KOPT-K1 (cell line): Measurements from ENCODE around the gene GPER1.

Experiments used
- H3K27ac ChIP-seq: fragments of 200-600 bp; sonication (generic); 2 replicates; pipeline ENCODE4 v1.5.1; 2016; ENCODE audit warnings: antibody characterized with exemption, mild to moderate bottlenecking, low read depth, low read length; ENCODE audit not compliant: poor library complexity, severe bottlenecking
- H3K36me3 ChIP-seq: fragments of 200-600 bp; sonication (generic); 2 replicates; pipeline ENCODE4 v1.5.1; 2017; ENCODE audit warnings: antibody characterized with exemption, mild to moderate bottlenecking, low read length, moderate library complexity; ENCODE audit not compliant: insufficient read depth
- H3K9me3 ChIP-seq: fragments of 200-600 bp; sonication (generic); 2 replicates; pipeline ENCODE4 v1.5.1; 2017; ENCODE audit warnings: antibody characterized with exemption, low read length, mild to moderate bottlenecking; ENCODE audit not compliant: insufficient read depth, poor library complexity, severe bottlenecking

GPER1 gene

DNA sequence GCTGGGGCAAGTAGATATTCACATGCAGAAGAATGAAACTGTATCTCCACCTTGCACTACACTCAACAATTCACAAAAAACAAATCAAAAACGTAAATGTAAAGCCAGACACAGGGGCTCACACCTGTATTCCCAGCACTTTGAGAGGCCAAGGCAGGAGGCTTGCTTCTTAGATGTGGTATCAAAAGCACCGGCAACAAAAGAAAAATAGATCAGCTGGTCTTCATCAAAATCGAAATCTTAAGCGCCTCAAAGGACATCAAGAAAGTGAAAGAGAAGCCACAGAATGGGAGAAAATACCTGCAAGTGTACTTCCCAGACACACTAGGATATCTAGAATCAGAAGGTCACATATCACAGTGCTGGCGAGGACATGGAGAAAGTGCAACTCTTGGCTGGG is 31.3 kb downstream of the GPER1 start:
- H3K27ac ChIP-seq = no peak overlapping the region
- peaks cover 14% of the 10 kb centered on the region; the same call in 1 of the 2 replicates for H3K36me3 ChIP-seq
- H3K9me3 ChIP-seq = no peaks in the 10 kb centered on the region

DNA sequence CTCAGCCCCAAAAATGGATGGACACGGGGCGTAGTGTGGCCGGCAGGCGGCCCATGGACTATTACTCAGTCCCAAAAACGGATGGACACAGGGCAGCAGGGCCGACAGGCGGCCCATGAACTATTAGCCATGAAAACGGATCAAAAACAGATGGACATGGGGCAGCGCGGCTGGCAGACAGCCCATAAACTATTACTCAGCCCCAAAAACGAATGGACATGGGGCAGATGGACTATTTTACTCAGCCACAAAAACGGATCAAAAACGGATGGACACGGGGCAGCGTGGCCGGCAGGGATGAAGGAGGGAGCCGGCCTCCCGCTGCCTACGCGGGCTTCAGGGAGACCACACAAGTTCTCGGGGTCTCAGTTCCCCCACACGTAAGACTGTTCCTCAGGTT is 32.9 kb downstream of the GPER1 start:
- peaks cover 24% of the 10 kb centered on the region; the same call in 1 of the 2 replicates for H3K36me3 ChIP-seq
- H3K27ac ChIP-seq = no peak overlapping the region
- no peaks in the 10 kb centered on the region for H3K9me3 ChIP-seq

DNA sequence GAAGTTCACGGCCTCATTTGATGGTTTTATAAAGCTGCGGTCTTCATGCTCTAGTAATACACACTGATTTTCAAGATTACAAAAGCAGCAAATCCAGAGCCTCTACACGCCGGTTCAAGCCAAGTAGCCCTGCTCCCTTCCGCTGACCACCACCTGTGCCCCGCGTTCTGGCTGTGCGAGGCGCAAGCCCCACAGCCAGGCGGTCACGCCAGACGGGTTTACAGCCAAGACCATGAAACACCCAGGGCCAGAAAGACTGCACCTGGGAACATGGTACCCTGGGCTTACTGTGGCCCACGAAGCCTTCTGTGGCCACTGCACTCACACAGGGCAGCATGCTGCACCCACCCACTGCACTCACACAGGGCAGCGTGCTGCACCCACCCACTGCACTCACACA is 33.6 kb downstream of the GPER1 start:
- no peak overlapping the region for H3K27ac ChIP-seq

DNA sequence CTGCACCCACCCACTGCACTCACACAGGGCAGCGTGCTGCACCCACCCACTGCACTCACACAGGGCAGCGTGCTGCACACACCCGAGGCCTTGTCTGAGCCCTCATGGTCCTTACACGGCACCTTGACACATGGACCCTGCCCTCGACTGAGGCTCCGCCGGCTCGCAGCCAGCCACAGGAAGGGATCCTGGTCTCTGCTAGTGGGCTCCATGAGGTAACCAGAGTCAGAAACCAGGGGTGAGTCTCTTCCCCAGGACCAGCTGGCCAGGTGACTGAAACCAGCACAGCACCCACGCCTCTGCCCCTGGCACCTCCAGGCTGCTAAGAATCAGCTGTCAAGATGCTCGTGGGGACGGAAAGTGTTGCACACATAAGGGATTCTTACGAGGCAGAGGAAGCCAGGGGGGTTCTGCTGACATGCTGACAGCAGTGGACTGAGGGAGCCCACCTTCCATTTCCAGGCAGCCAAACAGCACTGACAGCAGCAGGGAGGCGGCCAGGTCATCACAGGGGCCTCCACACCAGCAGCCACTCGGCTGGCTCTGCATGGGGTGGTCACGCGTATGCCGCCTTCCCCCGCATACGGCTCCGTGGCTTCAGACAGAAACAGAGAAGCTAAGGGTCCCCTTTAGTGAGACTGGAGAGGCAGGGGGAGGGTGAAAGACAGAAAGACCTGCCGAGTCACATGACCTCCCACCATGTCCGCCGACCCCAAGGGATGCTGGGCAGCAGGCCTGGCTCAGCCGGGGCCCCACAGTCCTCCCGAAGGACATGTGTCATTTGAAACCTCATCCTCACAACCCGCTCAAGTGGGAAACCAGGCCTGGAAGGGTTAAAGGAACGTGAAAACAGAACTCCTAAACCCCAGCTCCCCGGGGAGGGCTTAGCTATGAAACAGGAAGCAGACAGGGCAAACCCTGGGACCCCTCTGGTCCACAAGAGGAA is 34.2 kb downstream of the GPER1 start:
- H3K27ac ChIP-seq = no peak overlapping the region
- peaks cover 37% of the 10 kb centered on the region; the same call in 1 of the 2 replicates for H3K36me3 ChIP-seq
- H3K9me3 ChIP-seq = no peaks in the 10 kb centered on the region

More for the DNA sequence above, 33.6 kb downstream of the GPER1 start:
- peaks cover 31% of the 10 kb centered on the region; the same call in 1 of the 2 replicates for H3K36me3 ChIP-seq
- H3K9me3 ChIP-seq = no peaks in the 10 kb centered on the region

DNA sequence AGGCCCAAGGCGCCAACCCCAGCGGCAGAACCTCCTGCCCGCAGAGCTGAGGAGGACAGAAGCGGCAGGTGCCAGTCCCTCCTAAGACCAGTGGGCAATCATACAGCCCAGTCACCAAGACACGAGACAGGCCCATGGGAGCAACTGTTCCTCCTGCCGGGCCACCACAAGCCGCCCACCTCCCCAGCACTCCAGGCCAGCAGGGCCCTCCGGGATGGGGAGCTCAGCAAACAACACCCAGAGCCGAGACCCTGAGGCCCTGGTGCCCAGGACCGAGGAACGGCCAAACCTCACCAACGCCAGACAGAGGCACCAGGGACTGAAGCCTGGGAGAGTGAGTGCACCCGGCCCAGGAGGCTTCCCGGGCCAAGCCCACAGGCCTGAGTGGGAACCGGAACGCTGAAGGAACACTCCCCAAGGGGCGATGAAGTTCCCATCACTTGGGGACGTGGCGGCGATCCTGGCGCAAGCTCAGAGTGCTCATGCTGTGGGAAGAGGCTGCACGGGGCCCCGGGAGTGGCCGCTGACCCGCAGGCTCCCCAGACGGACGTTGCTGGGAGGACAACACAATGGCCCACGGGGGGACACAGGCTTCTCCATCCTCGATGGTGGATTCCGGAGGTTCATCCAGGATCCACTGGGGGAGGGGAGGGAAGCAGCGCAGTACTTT is 35.1 kb downstream of the GPER1 start:
- Histone ChIP-seq H3K9me3 (no peaks in the 10 kb centered on the region), H3K27ac (no peak overlapping the region), H3K36me3 (peaks cover 38% of the 10 kb centered on the region; the same call in 1 of the 2 replicates)

DNA sequence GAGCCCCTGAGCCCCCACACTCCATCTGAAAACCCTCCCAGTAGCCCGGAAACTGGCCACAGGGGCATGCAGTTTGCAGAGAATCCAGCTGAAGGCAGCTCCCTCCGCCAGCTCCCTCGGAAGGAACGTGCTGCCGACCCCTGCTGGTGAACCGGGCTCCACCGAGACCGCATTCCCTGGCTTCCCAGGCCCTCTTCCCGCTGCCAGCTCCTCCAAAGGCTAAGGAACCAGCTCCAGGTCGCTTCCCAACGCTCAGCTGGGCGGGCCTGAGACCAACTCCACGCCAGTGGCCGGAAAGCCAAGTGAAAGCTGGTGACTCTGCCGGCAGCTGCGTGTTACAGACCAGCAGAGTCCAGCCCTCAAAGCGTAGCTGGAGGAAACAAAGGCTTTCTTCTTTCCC is 35.8 kb downstream of the GPER1 start:
- H3K36me3 ChIP-seq = peaks cover 38% of the 10 kb centered on the region; the same call in 1 of the 2 replicates
- no peaks in the 10 kb centered on the region for H3K9me3 ChIP-seq
- no peak overlapping the region for H3K27ac ChIP-seq

DNA sequence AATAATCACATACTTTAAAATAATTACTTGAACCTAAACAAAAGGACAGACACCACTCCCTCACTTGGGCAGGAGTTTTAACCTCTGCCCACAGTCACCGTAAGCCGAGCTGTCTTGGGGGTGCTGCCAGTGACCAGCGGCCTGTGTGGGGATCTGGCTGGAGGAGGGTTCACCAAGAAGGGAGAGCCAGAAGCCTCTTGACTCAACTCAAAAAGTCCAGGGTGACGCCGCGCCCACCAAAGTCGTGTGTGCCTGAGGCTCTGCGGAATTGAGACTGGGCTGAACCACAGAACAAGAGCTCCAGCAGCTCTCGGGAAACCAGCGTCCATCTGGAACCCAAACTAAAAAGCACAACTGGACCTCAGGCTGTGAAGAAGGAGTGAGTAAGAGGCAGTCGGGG is 36.3 kb downstream of the GPER1 start:
- Histone ChIP-seq H3K27ac (no peak overlapping the region), H3K9me3 (no peaks in the 10 kb centered on the region), H3K36me3 (peaks cover 38% of the 10 kb centered on the region; the same call in 1 of the 2 replicates)

DNA sequence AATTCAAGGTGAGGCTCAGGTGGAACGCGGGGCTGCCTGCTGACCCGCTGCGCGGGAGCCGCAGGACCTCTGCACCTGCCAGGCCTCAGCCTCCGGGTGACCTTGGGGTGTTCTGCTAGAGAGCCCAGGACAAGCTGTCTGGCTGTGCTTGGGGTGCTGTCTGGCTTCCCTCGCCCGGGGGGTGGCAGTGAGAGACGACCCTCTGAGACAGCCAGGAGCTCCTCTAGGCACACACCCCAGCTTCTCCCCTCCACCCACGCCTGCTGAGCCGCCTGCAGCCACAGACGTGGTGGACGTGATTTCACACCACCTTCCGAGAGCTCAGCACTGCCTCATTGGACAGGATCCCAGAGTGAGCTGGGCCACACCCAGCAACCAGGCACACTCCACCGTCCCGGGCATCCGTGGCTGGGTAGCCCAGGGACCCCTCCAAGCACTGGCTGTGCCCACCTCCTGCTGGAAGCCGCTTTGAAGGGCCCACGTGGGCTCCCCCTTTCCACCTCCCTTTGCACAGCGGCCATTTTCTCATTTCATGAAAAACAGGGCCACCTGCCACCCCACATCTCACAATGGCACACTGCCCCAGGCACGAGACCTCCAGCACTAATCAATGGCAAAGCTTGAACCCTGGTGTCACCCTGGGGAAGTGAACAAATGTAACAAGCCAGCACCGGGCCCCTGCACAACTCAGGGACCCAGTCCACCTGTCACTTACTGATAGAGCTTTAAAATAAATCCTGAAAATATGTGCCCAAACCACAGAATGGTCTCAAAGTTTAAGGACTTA is 37.1 kb downstream of the GPER1 start:
- H3K36me3 ChIP-seq = peaks cover 42% of the 10 kb centered on the region; the same call in 1 of the 2 replicates
- no peaks in the 10 kb centered on the region for H3K9me3 ChIP-seq
- H3K27ac ChIP-seq = no peak overlapping the region

DNA sequence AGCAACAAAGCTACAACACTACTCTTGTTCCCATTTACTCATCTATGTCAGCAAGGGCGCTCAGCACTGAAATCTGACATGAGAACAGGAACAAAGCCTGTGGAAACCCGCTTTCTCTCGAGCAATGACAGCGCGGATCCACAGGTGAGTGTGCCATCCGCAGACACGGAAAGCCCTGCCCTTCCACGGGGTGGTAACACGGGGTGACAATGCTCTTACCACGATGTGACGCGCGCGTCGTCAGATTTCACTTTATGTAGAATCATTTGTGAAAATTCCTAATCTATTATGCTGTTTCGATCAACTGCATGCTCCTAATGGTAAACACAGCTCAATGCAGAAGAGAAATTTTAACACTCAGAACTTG is 37.7 kb downstream of the GPER1 start:
- H3K9me3 ChIP-seq = no peaks in the 10 kb centered on the region
- H3K36me3 ChIP-seq = peaks cover 44% of the 10 kb centered on the region; the same call in 1 of the 2 replicates
- no peak overlapping the region for H3K27ac ChIP-seq

DNA sequence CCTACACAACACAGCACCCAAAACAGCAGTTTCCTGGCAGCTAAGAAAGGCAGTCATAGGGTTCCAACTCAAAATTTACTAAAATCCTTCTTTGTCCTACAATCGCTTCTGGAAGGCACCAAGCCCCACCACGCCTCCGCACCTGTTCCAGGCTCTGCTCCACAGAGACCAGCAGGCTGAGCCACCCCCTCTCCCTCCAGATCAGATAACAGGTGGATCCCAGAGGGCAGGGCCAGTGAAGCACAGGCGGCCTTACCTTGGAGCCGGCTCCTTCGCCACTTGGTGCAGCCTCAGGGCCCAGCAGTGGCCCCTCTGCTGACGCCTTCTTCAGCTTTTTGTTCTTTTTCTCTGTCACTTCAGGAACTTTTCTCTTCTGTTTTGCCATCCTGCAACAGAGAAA is 39.1 kb downstream of the GPER1 start:
- H3K27ac ChIP-seq = no peak overlapping the region
- H3K36me3 ChIP-seq = peaks cover 44% of the 10 kb centered on the region; the same call in 1 of the 2 replicates
- H3K9me3 ChIP-seq = no peaks in the 10 kb centered on the region

DNA sequence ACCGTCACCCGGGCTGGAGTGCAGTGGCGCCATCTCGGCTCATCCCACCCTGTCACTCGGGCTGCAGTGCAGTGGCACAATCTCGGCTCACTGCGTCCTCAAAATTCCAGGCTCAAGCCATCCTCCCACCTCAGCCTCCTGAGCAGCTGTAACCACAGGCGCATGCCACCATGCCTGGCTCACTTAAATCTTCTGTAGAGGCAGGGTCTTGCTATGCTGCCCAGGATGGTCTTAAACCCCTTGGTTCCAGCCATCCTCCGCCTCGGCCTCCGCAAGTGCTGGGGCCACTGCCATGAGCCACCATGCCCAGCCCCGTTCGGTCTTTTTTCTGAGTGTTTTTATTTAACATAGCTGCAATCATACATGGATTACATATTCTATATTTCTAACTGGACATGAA is 41.5 kb downstream of the GPER1 start:
- Histone ChIP-seq H3K36me3 (peaks cover 36% of the 10 kb centered on the region; the same call in 1 of the 2 replicates), H3K9me3 (no peaks in the 10 kb centered on the region)

DNA sequence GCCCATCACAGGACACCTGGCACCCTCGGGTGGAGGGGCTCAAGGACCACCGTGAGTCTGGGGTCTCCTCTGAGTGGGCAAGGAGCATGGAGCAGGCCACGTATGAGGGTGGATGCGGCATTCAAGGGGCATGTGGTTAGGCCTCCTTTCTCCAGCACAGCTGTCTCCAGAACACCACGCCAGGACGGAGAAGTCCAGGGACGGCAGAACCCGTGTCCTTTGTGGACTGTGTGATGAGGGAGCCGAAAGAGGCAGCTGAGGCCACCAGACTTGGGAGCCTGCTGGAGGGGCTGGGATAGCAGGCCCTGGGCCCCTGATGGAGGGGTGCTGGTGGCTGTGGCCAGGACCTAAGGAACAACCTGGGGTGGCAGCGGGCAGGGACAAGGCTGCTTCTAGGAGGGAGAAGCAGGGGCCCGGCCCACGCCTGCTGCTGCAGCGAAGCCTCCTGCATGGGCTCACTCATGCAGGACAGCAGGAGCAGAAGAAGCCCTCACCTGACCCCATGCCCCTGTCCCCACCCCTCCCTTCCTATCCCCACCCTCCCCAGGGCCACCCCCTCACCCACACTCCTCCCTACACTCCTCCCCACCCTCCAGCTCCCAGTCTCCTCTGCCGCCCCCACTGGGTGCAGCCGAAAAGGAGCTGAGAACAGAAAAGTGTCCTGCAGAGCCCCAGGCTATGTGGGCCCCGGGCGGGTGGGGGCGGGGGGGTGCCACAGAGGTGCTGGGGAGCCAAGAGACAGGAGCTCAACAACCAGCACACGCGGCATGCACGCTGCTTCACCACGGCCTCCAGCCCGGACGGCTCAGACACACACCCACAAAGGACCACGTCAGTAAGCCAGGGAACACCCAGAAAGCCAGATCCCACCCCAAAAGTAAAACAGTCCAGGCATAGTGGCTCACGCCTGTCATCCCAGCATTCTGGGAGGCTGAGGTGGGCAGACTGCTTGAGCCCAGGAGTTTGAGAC is 42.4 kb downstream of the GPER1 start:
- Histone ChIP-seq H3K27ac (no peak overlapping the region), H3K36me3 (peaks cover 30% of the 10 kb centered on the region; the same call in 1 of the 2 replicates), H3K9me3 (no peaks in the 10 kb centered on the region)

More for the DNA sequence above, 41.5 kb downstream of the GPER1 start:
- no peak overlapping the region for H3K27ac ChIP-seq

DNA sequence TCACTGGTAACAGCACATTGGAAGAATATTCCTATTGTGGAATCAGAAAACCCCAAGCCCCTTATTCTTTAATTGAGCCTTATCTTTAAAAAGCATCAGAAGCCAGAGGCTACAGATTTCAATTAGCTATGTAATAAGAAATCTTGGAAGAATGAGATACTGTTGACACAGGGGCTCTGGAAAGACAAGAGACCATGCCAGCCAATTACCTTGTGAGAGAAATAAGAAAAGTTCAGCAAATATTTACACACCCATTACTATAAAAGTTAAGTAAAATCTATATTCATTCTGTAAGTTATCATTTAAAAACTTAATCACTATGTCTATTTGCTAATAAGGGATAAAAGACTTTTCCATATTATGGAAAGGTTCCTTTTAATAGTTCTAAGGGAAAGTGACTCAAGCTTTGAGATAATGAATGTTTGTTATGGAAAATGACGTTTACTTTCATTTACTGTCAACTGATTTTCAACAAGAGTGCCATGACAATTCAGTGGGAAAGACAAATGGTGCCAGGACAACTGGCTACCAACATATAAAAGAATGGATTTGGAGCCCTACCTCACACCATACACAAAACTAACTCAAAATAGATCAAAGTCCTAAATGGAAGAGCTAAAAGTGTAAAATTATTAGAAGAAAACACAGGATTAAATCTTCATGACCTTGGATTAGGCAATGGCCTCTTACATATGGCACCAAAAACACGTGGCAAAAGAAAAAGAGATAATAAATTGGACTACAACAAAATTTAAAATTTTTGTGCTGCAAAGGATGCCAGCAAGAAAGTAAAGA is 43.8 kb downstream of the GPER1 start:
- H3K9me3 ChIP-seq = no peaks in the 10 kb centered on the region
- no peak overlapping the region for H3K27ac ChIP-seq

More for the DNA sequence above, 43.8 kb downstream of the GPER1 start:
- H3K36me3 ChIP-seq = peaks cover 17% of the 10 kb centered on the region; the same call in 1 of the 2 replicates
